GM23338 (cell line): Measurements from ENCODE around the gene KANK4. TPM values are rescaled to one million over a fixed set of nuclear protein-coding genes. Genes with fewer than 3 reads are reported as not detected.

Source experiments
- ATAC-seq: fragments of 200-7000 bp; cut with Tn5 transposase; 3 replicates; pipeline ENCODE4 v1.9.1; 2020
- DNase-seq: peaks from one replicate; pipeline ENCODE4 v3.0.0-alpha.2; 2015; ENCODE audit warnings: low spot score
- H2AFZ ChIP-seq: fragments of 200-600 bp; sonication (generic); 2 replicates; pipeline ENCODE4 v1.8.0; 2016; ENCODE audit warnings: antibody characterized with exemption, mild to moderate bottlenecking, moderate library complexity
- H3F3A ChIP-seq: fragments of 200-600 bp; sonication (generic); replicated peaks from 2 replicates; pipeline ENCODE4 v1.8.0; 2017; ENCODE audit warnings: antibody characterized with exemption, mixed run types, low read depth
- H3K27ac ChIP-seq: fragments of 200-600 bp; sonication (generic); 2 replicates; pipeline ENCODE4 v1.6.1; 2016; ENCODE audit warnings: low read depth
- H3K27me3 ChIP-seq: fragments of 200-600 bp; sonication (generic); 2 replicates; pipeline ENCODE4 v1.8.0; 2016; ENCODE audit warnings: mild to moderate bottlenecking, mixed run types, moderate library complexity; ENCODE audit not compliant: insufficient read depth
- H3K36me3 ChIP-seq: fragments of 200-600 bp; sonication (generic); 2 replicates; pipeline ENCODE4 v1.8.0; 2016; ENCODE audit warnings: mild to moderate bottlenecking; ENCODE audit not compliant: insufficient read depth
- H3K4me1 ChIP-seq: fragments of 200-600 bp; sonication (generic); 2 replicates; pipeline ENCODE4 v1.8.0; 2016; ENCODE audit warnings: mild to moderate bottlenecking, moderate library complexity; ENCODE audit not compliant: insufficient read depth
- H3K4me2 ChIP-seq: fragments of 200-600 bp; sonication (generic); 2 replicates; pipeline ENCODE4 v1.7.1; 2017; ENCODE audit warnings: mixed run types
- H3K4me3 ChIP-seq: fragments of 200-600 bp; sonication (generic); 2 replicates; pipeline ENCODE4 v1.6.1; 2016; ENCODE audit warnings: mixed run types
- H3K79me2 ChIP-seq: fragments of 200-600 bp; sonication (generic); replicated peaks from 2 replicates; pipeline ENCODE4 v1.8.0; 2017; ENCODE audit warnings: mild to moderate bottlenecking; ENCODE audit not compliant: insufficient read depth
- H3K9me2 ChIP-seq: fragments of 200-600 bp; sonication (generic); 2 replicates; pipeline ENCODE4 v1.8.0; 2017; ENCODE audit not compliant: insufficient read depth
- H4K20me1 ChIP-seq: fragments of 200-600 bp; sonication (generic); replicated peaks from 2 replicates; pipeline ENCODE4 v1.8.0; 2017; ENCODE audit warnings: mild to moderate bottlenecking; ENCODE audit not compliant: insufficient read depth
- H3K27ac Mint-ChIP-seq: 2 replicates; pipeline ENCODE4 v1.8.0; 2020; ENCODE audit warnings: inconsistent platforms, mild to moderate bottlenecking, moderate library complexity, mixed read lengths
- H3K27me3 Mint-ChIP-seq: 3 replicates; pipeline ENCODE4 v1.8.0; 2022; ENCODE audit warnings: low read depth, mild to moderate bottlenecking, moderate library complexity, mixed read lengths, inconsistent platforms; ENCODE audit not compliant: insufficient read depth, poor library complexity
- H3K36me3 Mint-ChIP-seq: 3 replicates; pipeline ENCODE4 v1.8.0; 2021; ENCODE audit warnings: low read depth, mild to moderate bottlenecking, inconsistent platforms, moderate library complexity, mixed read lengths
- H3K4me1 Mint-ChIP-seq: 3 replicates; pipeline ENCODE4 v1.8.0; 2020; ENCODE audit warnings: mild to moderate bottlenecking, inconsistent platforms, mixed read lengths
- H3K4me3 Mint-ChIP-seq: 3 replicates; pipeline ENCODE4 v1.8.0; 2021; ENCODE audit warnings: moderate library complexity, mild to moderate bottlenecking, inconsistent platforms, mixed read lengths
- H3K9me3 Mint-ChIP-seq: 3 replicates; pipeline ENCODE4 v1.8.0; 2020; ENCODE audit warnings: moderate library complexity, mild to moderate bottlenecking, inconsistent platforms, mixed read lengths
- CREB1 ChIP-seq: fragments of 250-450 bp; sonication (Bioruptor Pico); IDR thresholded peaks from 2 replicates; pipeline ENCODE4 v1.5.0; 2020; ENCODE audit warnings: low read depth, mild to moderate bottlenecking, moderate library complexity
- ETS1 ChIP-seq: IDR thresholded peaks from 2 replicates; pipeline ENCODE4 v1.6.1; 2016; ENCODE audit warnings: antibody characterized with exemption
- EZH2 ChIP-seq: fragments of 200-600 bp; sonication (generic); IDR thresholded peaks from one replicate; pipeline ENCODE4 v1.8.0; 2017; ENCODE audit warnings: antibody characterized with exemption, mild to moderate bottlenecking, low read depth; ENCODE audit not compliant: unreplicated experiment
- EZH2phosphoT487 ChIP-seq: fragments of 200-600 bp; sonication (generic); IDR thresholded peaks from one replicate; pipeline ENCODE4 v1.8.1; 2018; ENCODE audit warnings: antibody characterized with exemption; ENCODE audit not compliant: unreplicated experiment
- JUNB ChIP-seq: IDR thresholded peaks from one replicate; pipeline ENCODE4 v1.6.1; 2016; ENCODE audit warnings: antibody characterized with exemption; ENCODE audit not compliant: unreplicated experiment
- NANOG ChIP-seq: IDR thresholded peaks from 2 replicates; pipeline ENCODE4 v1.6.1; 2016; ENCODE audit warnings: antibody characterized with exemption, borderline replicate concordance
- POLR2AphosphoS5 ChIP-seq: IDR thresholded peaks from 2 replicates; pipeline ENCODE4 v1.6.1; 2016; ENCODE audit warnings: antibody characterized with exemption, low read depth
- REST ChIP-seq: IDR thresholded peaks from one replicate; pipeline ENCODE4 v1.6.1; 2018; ENCODE audit warnings: antibody characterized with exemption; ENCODE audit not compliant: unreplicated experiment
- STAT1 ChIP-seq: IDR thresholded peaks from one replicate; pipeline ENCODE4 v1.6.1; 2016; ENCODE audit warnings: antibody characterized with exemption; ENCODE audit not compliant: unreplicated experiment
- ZNF114 ChIP-seq: fragments of 250-450 bp; sonication (Bioruptor Pico); IDR thresholded peaks from 2 replicates; pipeline ENCODE4 v1.5.0; 2020; ENCODE audit warnings: mild to moderate bottlenecking, moderate library complexity
- ZNF331 ChIP-seq: fragments of 250-450 bp; sonication (Bioruptor Pico); IDR thresholded peaks from 2 replicates; pipeline ENCODE4 v1.5.0; 2020; ENCODE audit warnings: low read depth, mild to moderate bottlenecking, moderate library complexity
- polyA plus RNA-seq: library from polyadenylated mRNA; unstranded; fragments of >200 nt; fragmentation: Nextera tagmentation; extraction: Ambion mirVana; gene quantifications from 2 replicates; pipeline ENCODE4 v1.2.1, GENCODE V29; 2016
- total RNA-seq: library from RNA; depleted of rRNA; stranded (reverse); fragments of >200 nt; shearing (Covaris generic); gene quantifications from 2 replicates; pipeline ENCODE4 v1.2.3, GENCODE V29; 2014
- TF ChIP-seq, protein P1 (sequence below), 2 experiments: fragments of 200-600 bp in 1 of 2; sonication (generic) in 1 of 2; conservative IDR thresholded peaks; 2 replicates each; pipeline versions ENCODE4 v1.5.1 to v1.6.1; 2016 to 2017; ENCODE audit warnings: antibody characterized with exemption in 2 of 2, low read depth in 2 of 2, mild to moderate bottlenecking in 2 of 2, moderate library complexity in 1 of 2
- TF ChIP-seq, protein P2 (sequence below): fragments of 250-450 bp; sonication (Bioruptor Pico); IDR thresholded peaks from 2 replicates; pipeline ENCODE4 v1.5.0; 2020; ENCODE audit warnings: mild to moderate bottlenecking, moderate library complexity

The KANK4 gene
- total and polyA plus RNA-seq, 2 experiments from 2014 or later: 0.31 to 0.42 TPM

GRCh38 chr1:62237361-62237760, 81.9 kb downstream of the KANK4 start:
- H3K9me3 Mint-ChIP-seq: no peaks in the 10 kb centered on the region
- Histone ChIP-seq H2AFZ (no peak overlapping the region), H3K79me2 (no peaks in the 10 kb centered on the region), H4K20me1 (no peaks in the 10 kb centered on the region), H3F3A (peaks cover 22% of the 10 kb centered on the region), H3K4me2 (no peak overlapping the region), H3K36me3 (no peaks in the 10 kb centered on the region), H3K27me3 (no peaks in the 10 kb centered on the region), H3K4me1 (peaks cover 50% of the 10 kb centered on the region), H3K27ac (no peak overlapping the region), H3K4me3 (no peak overlapping the region), H3K9me2 (no peaks in the 10 kb centered on the region)
- H3K27ac Mint-ChIP-seq: no peak overlapping the region
- peaks cover 43% of the 10 kb centered on the region for H3K4me1 Mint-ChIP-seq
- no peak overlapping the region for H3K4me3 Mint-ChIP-seq
- H3K36me3 Mint-ChIP-seq: no peaks in the 10 kb centered on the region
- DNase-seq: no peak
- ATAC-seq: no peak
- H3K27me3 Mint-ChIP-seq: peaks cover 15% of the 10 kb centered on the region
- TF ChIP-seq, protein P1, sequence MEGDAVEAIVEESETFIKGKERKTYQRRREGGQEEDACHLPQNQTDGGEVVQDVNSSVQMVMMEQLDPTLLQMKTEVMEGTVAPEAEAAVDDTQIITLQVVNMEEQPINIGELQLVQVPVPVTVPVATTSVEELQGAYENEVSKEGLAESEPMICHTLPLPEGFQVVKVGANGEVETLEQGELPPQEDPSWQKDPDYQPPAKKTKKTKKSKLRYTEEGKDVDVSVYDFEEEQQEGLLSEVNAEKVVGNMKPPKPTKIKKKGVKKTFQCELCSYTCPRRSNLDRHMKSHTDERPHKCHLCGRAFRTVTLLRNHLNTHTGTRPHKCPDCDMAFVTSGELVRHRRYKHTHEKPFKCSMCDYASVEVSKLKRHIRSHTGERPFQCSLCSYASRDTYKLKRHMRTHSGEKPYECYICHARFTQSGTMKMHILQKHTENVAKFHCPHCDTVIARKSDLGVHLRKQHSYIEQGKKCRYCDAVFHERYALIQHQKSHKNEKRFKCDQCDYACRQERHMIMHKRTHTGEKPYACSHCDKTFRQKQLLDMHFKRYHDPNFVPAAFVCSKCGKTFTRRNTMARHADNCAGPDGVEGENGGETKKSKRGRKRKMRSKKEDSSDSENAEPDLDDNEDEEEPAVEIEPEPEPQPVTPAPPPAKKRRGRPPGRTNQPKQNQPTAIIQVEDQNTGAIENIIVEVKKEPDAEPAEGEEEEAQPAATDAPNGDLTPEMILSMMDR (conservative IDR thresholded peaks at IDR 0.05; ENCODE audit: low read depth in 2 of 2): no peak
- no peak for TF ChIP-seq STAT1
- TF ChIP-seq CREB1 (CRISPR knock-in tag): no peak
- TF ChIP-seq NANOG: no peak
- TF ChIP-seq, protein P2, sequence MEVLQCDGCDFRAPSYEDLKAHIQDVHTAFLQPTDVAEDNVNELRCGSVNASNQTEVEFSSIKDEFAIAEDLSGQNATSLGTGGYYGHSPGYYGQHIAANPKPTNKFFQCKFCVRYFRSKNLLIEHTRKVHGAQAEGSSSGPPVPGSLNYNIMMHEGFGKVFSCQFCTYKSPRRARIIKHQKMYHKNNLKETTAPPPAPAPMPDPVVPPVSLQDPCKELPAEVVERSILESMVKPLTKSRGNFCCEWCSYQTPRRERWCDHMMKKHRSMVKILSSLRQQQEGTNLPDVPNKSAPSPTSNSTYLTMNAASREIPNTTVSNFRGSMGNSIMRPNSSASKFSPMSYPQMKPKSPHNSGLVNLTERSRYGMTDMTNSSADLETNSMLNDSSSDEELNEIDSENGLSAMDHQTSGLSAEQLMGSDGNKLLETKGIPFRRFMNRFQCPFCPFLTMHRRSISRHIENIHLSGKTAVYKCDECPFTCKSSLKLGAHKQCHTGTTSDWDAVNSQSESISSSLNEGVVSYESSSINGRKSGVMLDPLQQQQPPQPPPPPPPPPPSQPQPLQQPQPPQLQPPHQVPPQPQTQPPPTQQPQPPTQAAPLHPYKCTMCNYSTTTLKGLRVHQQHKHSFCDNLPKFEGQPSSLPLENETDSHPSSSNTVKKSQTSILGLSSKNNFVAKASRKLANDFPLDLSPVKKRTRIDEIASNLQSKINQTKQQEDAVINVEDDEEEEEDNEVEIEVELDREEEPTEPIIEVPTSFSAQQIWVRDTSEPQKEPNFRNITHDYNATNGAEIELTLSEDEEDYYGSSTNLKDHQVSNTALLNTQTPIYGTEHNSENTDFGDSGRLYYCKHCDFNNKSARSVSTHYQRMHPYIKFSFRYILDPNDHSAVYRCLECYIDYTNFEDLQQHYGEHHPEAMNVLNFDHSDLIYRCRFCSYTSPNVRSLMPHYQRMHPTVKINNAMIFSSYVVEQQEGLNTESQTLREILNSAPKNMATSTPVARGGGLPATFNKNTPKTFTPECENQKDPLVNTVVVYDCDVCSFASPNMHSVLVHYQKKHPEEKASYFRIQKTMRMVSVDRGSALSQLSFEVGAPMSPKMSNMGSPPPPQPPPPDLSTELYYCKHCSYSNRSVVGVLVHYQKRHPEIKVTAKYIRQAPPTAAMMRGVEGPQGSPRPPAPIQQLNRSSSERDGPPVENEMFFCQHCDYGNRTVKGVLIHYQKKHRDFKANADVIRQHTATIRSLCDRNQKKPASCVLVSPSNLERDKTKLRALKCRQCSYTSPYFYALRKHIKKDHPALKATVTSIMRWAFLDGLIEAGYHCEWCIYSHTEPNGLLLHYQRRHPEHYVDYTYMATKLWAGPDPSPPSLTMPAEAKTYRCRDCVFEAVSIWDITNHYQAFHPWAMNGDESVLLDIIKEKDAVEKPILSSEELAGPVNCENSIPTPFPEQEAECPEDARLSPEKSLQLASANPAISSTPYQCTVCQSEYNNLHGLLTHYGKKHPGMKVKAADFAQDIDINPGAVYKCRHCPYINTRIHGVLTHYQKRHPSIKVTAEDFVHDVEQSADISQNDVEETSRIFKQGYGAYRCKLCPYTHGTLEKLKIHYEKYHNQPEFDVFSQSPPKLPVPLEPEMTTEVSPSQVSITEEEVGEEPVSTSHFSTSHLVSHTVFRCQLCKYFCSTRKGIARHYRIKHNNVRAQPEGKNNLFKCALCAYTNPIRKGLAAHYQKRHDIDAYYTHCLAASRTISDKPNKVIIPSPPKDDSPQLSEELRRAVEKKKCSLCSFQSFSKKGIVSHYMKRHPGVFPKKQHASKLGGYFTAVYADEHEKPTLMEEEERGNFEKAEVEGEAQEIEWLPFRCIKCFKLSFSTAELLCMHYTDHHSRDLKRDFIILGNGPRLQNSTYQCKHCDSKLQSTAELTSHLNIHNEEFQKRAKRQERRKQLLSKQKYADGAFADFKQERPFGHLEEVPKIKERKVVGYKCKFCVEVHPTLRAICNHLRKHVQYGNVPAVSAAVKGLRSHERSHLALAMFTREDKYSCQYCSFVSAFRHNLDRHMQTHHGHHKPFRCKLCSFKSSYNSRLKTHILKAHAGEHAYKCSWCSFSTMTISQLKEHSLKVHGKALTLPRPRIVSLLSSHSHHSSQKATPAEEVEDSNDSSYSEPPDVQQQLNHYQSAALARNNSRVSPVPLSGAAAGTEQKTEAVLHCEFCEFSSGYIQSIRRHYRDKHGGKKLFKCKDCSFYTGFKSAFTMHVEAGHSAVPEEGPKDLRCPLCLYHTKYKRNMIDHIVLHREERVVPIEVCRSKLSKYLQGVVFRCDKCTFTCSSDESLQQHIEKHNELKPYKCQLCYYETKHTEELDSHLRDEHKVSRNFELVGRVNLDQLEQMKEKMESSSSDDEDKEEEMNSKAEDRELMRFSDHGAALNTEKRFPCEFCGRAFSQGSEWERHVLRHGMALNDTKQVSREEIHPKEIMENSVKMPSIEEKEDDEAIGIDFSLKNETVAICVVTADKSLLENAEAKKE: no peak
- no peak for TF ChIP-seq POLR2AphosphoS5
- TF ChIP-seq ZNF331 (CRISPR knock-in tag): no peak
- TF ChIP-seq JUNB: no peak
- no peak for TF ChIP-seq ZNF114 (CRISPR knock-in tag)
- TF ChIP-seq REST: no peak
- TF ChIP-seq ETS1: no peak
- TF ChIP-seq EZH2: no peak
- no peak for TF ChIP-seq EZH2phosphoT487
